AG09309 (cell line): ENCODE results near the gene TBC1D1.

Experiments
- DNase-seq: peaks from one replicate; pipeline ENCODE4 v3.0.0-alpha.2; 2010; ENCODE audit warnings: low read depth
- H3K4me3 ChIP-seq: 2 replicates; pipeline ENCODE4 v1.5.1; 2011; ENCODE audit warnings: mild to moderate bottlenecking, low read depth, low read length, moderate library complexity; ENCODE audit not compliant: control insufficient read depth
- CTCF ChIP-seq: IDR thresholded peaks from 2 replicates; pipeline ENCODE4 v1.5.1; 2011; ENCODE audit warnings: mild to moderate bottlenecking, low read depth, low read length, inconsistent platforms; ENCODE audit not compliant: insufficient read depth, control insufficient read depth; ENCODE audit errors: missing control alignments

Gene TBC1D1

GRCh38 chr4:37895271-37895670 lies 4.4 kb downstream of the TBC1D1 start:
- no peak overlapping the region for H3K4me3 ChIP-seq
- no peak for TF ChIP-seq CTCF
- no peak for DNase-seq

- no peak for DNase-seq
- no peak for TF ChIP-seq CTCF
Observed at GRCh38 chr4:37896206-37896860, 5.4 kb downstream of the TBC1D1 start.

GRCh38 chr4:37902212-37902611 lies 11.3 kb downstream of the TBC1D1 start:
- TF ChIP-seq CTCF, result no peak
- H3K4me3 ChIP-seq, result no peak overlapping the region
- no peak for DNase-seq

More at GRCh38 chr4:37896206-37896860, 5.4 kb downstream of the TBC1D1 start:
- no peak overlapping the region for H3K4me3 ChIP-seq

GRCh38 chr4:37902738-37903693 lies 12.1 kb downstream of the TBC1D1 start:
- H3K4me3 ChIP-seq, result no peak overlapping the region
- no peak for TF ChIP-seq CTCF
- no peak for DNase-seq

GRCh38 chr4:37903901-37904300 lies 13.0 kb downstream of the TBC1D1 start:
- no peak overlapping the region for H3K4me3 ChIP-seq
- DNase-seq, result no peak
- no peak for TF ChIP-seq CTCF

- no peak overlapping the region for H3K4me3 ChIP-seq
- no peak for DNase-seq
- TF ChIP-seq CTCF, result no peak
Observed at GRCh38 chr4:37904824-37905223, 13.9 kb downstream of the TBC1D1 start.
